Esophagus squamous epithelium (tissue), 4 donors: Measurements from ENCODE around the gene LCTL.

ENCODE experiments used
- POLR2A ChIP-seq, 4 donors: fragments of 450-650 bp; IDR thresholded peaks; one replicate each; pipeline ENCODE4 v1.6.1; 2017; ENCODE audit warnings: antibody characterized with exemption in 4 of 4, mild to moderate bottlenecking in 4 of 4, moderate library complexity in 3 of 4
- TF ChIP-seq, protein P1 (sequence below), 6 experiments: fragments of 450-650 bp in 4 of 6; fragments of 200-600 bp in 2 of 6; sonication (generic) in 2 of 6; IDR thresholded peaks; one replicate each; pipeline ENCODE4 v1.5.1; 2016 to 2019; ENCODE audit warnings: antibody characterized with exemption in 6 of 6, mild to moderate bottlenecking in 4 of 6, moderate library complexity in 4 of 6

DNA sequence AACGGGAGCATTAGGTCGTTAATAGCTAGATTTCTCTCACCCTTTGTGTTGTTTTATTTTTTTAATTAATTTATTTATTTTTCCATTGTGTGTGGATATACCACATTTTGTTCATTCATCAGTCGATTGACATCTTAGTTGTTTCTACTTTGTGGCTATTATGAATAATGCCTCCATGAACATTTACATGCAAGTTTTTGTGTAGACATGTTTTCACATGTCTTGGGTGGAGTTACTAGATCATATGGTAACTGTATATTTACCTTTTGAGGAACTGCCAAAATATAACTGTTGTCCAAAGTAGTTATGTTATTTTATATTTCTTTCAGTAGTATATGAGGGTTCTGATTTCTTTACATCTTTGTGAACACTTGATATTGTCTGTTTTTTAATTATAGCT, 41.9 kb downstream of the LCTL start:
- TF ChIP-seq, protein P1, sequence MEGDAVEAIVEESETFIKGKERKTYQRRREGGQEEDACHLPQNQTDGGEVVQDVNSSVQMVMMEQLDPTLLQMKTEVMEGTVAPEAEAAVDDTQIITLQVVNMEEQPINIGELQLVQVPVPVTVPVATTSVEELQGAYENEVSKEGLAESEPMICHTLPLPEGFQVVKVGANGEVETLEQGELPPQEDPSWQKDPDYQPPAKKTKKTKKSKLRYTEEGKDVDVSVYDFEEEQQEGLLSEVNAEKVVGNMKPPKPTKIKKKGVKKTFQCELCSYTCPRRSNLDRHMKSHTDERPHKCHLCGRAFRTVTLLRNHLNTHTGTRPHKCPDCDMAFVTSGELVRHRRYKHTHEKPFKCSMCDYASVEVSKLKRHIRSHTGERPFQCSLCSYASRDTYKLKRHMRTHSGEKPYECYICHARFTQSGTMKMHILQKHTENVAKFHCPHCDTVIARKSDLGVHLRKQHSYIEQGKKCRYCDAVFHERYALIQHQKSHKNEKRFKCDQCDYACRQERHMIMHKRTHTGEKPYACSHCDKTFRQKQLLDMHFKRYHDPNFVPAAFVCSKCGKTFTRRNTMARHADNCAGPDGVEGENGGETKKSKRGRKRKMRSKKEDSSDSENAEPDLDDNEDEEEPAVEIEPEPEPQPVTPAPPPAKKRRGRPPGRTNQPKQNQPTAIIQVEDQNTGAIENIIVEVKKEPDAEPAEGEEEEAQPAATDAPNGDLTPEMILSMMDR (IDR thresholded peaks at IDR 0.05) = no peak
- TF ChIP-seq POLR2A (IDR thresholded peaks at IDR 0.05) = no peak
